ENCODE measurements around the gene CD69.

DNA sequence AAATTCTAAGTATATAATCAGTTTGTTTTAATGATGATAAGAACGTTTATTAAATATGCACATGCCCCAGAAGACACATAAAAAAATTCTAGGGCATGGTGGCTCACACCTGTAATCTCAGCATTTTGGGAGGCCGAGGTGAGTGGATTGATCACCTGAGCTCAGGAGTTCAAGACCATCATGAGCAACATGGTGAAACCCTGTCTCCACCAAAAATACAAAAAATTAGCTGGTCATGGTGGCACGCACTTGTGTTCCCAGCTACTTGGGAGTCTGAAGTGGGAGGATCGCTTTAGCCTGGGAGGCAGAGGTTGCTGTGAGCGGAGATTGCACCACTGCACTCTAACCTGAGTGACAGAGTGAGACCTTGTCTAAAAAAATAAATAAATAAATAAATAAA is 4.0 kb downstream of the CD69 start:
- TF ChIP-seq, protein P1, sequence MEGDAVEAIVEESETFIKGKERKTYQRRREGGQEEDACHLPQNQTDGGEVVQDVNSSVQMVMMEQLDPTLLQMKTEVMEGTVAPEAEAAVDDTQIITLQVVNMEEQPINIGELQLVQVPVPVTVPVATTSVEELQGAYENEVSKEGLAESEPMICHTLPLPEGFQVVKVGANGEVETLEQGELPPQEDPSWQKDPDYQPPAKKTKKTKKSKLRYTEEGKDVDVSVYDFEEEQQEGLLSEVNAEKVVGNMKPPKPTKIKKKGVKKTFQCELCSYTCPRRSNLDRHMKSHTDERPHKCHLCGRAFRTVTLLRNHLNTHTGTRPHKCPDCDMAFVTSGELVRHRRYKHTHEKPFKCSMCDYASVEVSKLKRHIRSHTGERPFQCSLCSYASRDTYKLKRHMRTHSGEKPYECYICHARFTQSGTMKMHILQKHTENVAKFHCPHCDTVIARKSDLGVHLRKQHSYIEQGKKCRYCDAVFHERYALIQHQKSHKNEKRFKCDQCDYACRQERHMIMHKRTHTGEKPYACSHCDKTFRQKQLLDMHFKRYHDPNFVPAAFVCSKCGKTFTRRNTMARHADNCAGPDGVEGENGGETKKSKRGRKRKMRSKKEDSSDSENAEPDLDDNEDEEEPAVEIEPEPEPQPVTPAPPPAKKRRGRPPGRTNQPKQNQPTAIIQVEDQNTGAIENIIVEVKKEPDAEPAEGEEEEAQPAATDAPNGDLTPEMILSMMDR (IDR thresholded peaks at IDR 0.05; ENCODE audit: low read depth, low read length): no peak
- no peak for TF ChIP-seq EZH2phosphoT487 (IDR thresholded peaks at IDR 0.05; ENCODE audit: low read depth)

Data from OCI-LY3 (cell line).